Activated CD8-positive, alpha-beta memory T cell treated with anti-CD3 and anti-CD28 coated beads for 48 hours (primary cell): ENCODE data around the gene LAMA2.

Experiments used
- DNase-seq, 3 experiments: peaks; one replicate each; pipeline ENCODE4 v3.0.0-alpha.2; 2020; ENCODE audit warnings: low read depth in 2 of 3, low spot score in 2 of 3

The LAMA2 gene

GRCh38 chr6:128914051-128914450, 31.1 kb downstream of the LAMA2 start:
- DNase-seq = no peak

- no peak for DNase-seq
Observed at GRCh38 chr6:128918886-128919285, 35.9 kb downstream of the LAMA2 start.

- no peak for DNase-seq
Observed at GRCh38 chr6:128919412-128920180, 36.7 kb downstream of the LAMA2 start.

- DNase-seq = no peak
Observed at GRCh38 chr6:128925765-128926164, 42.8 kb downstream of the LAMA2 start.

GRCh38 chr6:128929869-128930268, 46.9 kb downstream of the LAMA2 start:
- DNase-seq = no peak

GRCh38 chr6:128930321-128930720, 47.4 kb downstream of the LAMA2 start:
- no peak for DNase-seq

- DNase-seq = no peak
Observed at GRCh38 chr6:128932061-128932460, 49.1 kb downstream of the LAMA2 start.

GRCh38 chr6:128950864-128951263, 67.9 kb downstream of the LAMA2 start:
- no peak for DNase-seq

GRCh38 chr6:128952902-128953301, 70.0 kb downstream of the LAMA2 start:
- DNase-seq = no peak

- DNase-seq = no peak
Observed at GRCh38 chr6:128954308-128955043, 71.5 kb downstream of the LAMA2 start.

GRCh38 chr6:128963561-128963960, 80.6 kb downstream of the LAMA2 start:
- no peak for DNase-seq

GRCh38 chr6:128964233-128964755, 81.4 kb downstream of the LAMA2 start:
- no peak for DNase-seq

GRCh38 chr6:128964771-128965170, 81.8 kb downstream of the LAMA2 start:
- DNase-seq = no peak

GRCh38 chr6:128966934-128967333, 84.0 kb downstream of the LAMA2 start:
- no peak for DNase-seq

GRCh38 chr6:128979071-128979470, 96.1 kb downstream of the LAMA2 start:
- no peak for DNase-seq

- no peak for DNase-seq
Observed at GRCh38 chr6:128981716-128982115, 98.8 kb downstream of the LAMA2 start.

GRCh38 chr6:128990360-128990759, 107.4 kb downstream of the LAMA2 start:
- no peak for DNase-seq

GRCh38 chr6:128990915-128991314, 108.0 kb downstream of the LAMA2 start:
- DNase-seq = no peak

- DNase-seq = no peak
Observed at GRCh38 chr6:128993166-128993565, 110.2 kb downstream of the LAMA2 start.

GRCh38 chr6:128997880-128998279, 114.9 kb downstream of the LAMA2 start:
- no peak for DNase-seq

- no peak for DNase-seq
Observed at GRCh38 chr6:129006724-129007514, 124.0 kb downstream of the LAMA2 start.
